ENCODE data around the gene KRTAP12-4. TPM values are rescaled to one million over a fixed set of nuclear protein-coding genes. Genes with fewer than 3 reads are reported as not detected.

The KRTAP12-4 gene
- total and polyA plus RNA-seq, 2 experiments from 2014 or later = not detected

DNA sequence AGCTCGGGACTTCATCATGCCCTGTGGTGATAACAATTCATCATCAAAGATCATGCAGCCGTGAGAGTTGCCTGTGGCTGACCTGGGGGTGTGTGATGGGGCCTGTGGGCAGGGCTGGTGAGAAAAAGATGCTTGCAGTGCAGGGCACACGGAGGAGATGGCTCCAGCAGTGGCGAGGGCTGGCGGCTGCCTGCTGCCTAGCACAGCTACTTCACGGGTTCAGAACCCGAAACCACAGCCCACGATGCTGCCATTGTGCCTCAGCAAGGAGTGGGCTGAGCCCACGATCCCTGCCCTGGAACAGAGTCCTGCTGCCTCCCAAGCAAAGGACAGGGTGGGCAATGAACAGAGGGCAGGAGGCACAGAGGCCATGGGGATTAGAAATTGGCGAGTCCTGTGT, 28.2 kb downstream of the KRTAP12-4 start:
- no peaks in the 10 kb centered on the region for H3K4me1 ChIP-seq (ENCODE audit: insufficient read depth)
- no peak overlapping the region for H3K4me2 ChIP-seq (ENCODE audit: unreplicated experiment)
- no peak overlapping the region for H3K9ac ChIP-seq
- no peaks in the 10 kb centered on the region for H3K79me2 ChIP-seq (ENCODE audit: insufficient read depth)
- H3K27ac ChIP-seq = no peak overlapping the region
- H3K27me3 ChIP-seq (replicated peaks; ENCODE audit: insufficient read depth) = no peaks in the 10 kb centered on the region
- in situ Hi-C loops (cut with MboI) = no loop called here
- whole genome bisulfite sequencing, 2 experiments (ENCODE audit: low coverage in 1 of 2, low lambda C conversion rate in 2 of 2, missing lambda C conversion rate in 2 of 2) = 46 to 52% methylated on average over 10 of the region's 10 CpGs
- no peak overlapping the region for H2AFZ ChIP-seq
- H3K4me3 ChIP-seq = no peak overlapping the region
- no peaks in the 10 kb centered on the region for H4K20me1 ChIP-seq (ENCODE audit: insufficient read depth)
- no peak for DNase-seq
- H3K9me2 ChIP-seq (ENCODE audit: insufficient read depth) = no peaks in the 10 kb centered on the region
- no peaks in the 10 kb centered on the region for H3K9me3 ChIP-seq (ENCODE audit: low read depth)
- TF ChIP-seq EZH2phosphoT487 (IDR thresholded peaks at IDR 0.05; ENCODE audit: insufficient read depth, low read depth) = no peak
- TF ChIP-seq EZH2 (IDR thresholded peaks at IDR 0.05; ENCODE audit: insufficient read depth, poor library complexity, severe bottlenecking) = no peak
- H3K36me3 ChIP-seq (ENCODE audit: low read depth) = no peaks in the 10 kb centered on the region
- no peaks in the 10 kb centered on the region for H3F3A ChIP-seq (ENCODE audit: insufficient read depth)

DNA sequence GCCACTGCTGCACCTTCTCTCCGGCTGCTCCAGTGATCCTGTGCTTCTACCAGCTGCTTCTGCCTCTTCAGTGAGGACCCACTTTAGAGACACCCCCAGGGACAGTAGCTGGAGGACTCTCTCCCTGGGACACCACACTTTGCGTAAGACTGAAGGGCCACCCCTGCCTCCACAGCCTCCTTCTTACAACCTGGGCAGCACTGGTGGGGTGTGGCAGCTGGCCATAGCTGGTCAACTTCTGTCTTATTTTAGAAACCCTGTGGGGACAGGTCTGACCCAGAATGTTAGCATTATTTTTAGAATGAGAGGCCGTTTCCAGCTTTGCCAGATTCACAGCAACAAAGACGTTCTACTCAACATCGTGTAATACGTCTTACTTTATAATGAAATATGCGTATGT, 28.7 kb downstream of the KRTAP12-4 start:
- Histone ChIP-seq H3F3A (ENCODE audit: insufficient read depth) (no peaks in the 10 kb centered on the region), H3K27me3 (replicated peaks; ENCODE audit: insufficient read depth) (no peaks in the 10 kb centered on the region), H3K36me3 (ENCODE audit: low read depth) (no peaks in the 10 kb centered on the region), H3K27ac (no peak overlapping the region), H2AFZ (no peak overlapping the region), H3K4me2 (ENCODE audit: unreplicated experiment) (no peak overlapping the region), H3K4me1 (ENCODE audit: insufficient read depth) (no peaks in the 10 kb centered on the region), H3K9me2 (ENCODE audit: insufficient read depth) (no peaks in the 10 kb centered on the region), H3K79me2 (ENCODE audit: insufficient read depth) (no peaks in the 10 kb centered on the region), H3K9ac (no peak overlapping the region), H4K20me1 (ENCODE audit: insufficient read depth) (no peaks in the 10 kb centered on the region), H3K4me3 (no peak overlapping the region), H3K9me3 (ENCODE audit: low read depth) (no peaks in the 10 kb centered on the region)
- 64 to 65% methylated on average over 7 of the region's 7 CpGs for WGBS, 2 experiments (ENCODE audit: low coverage in 1 of 2, low lambda C conversion rate in 2 of 2, missing lambda C conversion rate in 2 of 2)
- TF ChIP-seq EZH2 (IDR thresholded peaks at IDR 0.05; ENCODE audit: insufficient read depth, poor library complexity, severe bottlenecking) = no peak
- TF ChIP-seq EZH2phosphoT487 (IDR thresholded peaks at IDR 0.05; ENCODE audit: insufficient read depth, low read depth) = no peak
- no peak for DNase-seq
- in situ Hi-C loops (cut with MboI) = no loop called here

DNA sequence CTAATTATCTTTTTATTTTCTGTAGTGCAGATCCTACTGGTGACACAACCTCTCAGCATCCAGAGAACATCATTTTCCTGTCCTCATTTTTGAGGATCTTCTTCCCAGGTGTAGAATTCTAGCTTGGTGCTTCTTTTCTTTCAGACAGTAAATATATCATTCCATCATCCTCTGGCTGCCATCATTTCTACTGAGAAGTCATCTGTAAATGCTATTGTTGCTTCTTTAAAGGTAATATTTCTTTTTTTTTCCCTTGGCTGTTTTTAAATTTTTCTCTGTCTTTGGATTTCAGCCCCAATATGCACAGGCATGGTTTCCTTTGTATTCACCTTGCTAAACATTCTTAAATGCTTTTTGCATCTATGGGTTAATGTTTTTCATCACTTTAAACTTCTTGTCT, 30.9 kb downstream of the KRTAP12-4 start:
- no peak overlapping the region for H3K4me3 ChIP-seq
- no peaks in the 10 kb centered on the region for H3K27me3 ChIP-seq (replicated peaks; ENCODE audit: insufficient read depth)
- TF ChIP-seq EZH2 (IDR thresholded peaks at IDR 0.05; ENCODE audit: insufficient read depth, poor library complexity, severe bottlenecking) (no peak), EZH2phosphoT487 (IDR thresholded peaks at IDR 0.05; ENCODE audit: insufficient read depth, low read depth) (no peak)
- no peaks in the 10 kb centered on the region for H3K9me3 ChIP-seq (ENCODE audit: low read depth)
- H3F3A ChIP-seq (ENCODE audit: insufficient read depth) = no peaks in the 10 kb centered on the region
- H3K27ac ChIP-seq = no peak overlapping the region
- H3K9ac ChIP-seq = no peak overlapping the region
- in situ Hi-C loops (cut with MboI) = no loop called here
- H3K4me2 ChIP-seq (ENCODE audit: unreplicated experiment) = no peak overlapping the region
- no peak overlapping the region for H2AFZ ChIP-seq
- H3K36me3 ChIP-seq (ENCODE audit: low read depth) = no peaks in the 10 kb centered on the region
- H3K4me1 ChIP-seq (ENCODE audit: insufficient read depth) = no peaks in the 10 kb centered on the region
- H4K20me1 ChIP-seq (ENCODE audit: insufficient read depth) = no peaks in the 10 kb centered on the region
- DNase-seq = no peak
- no peaks in the 10 kb centered on the region for H3K79me2 ChIP-seq (ENCODE audit: insufficient read depth)
- no peaks in the 10 kb centered on the region for H3K9me2 ChIP-seq (ENCODE audit: insufficient read depth)

DNA sequence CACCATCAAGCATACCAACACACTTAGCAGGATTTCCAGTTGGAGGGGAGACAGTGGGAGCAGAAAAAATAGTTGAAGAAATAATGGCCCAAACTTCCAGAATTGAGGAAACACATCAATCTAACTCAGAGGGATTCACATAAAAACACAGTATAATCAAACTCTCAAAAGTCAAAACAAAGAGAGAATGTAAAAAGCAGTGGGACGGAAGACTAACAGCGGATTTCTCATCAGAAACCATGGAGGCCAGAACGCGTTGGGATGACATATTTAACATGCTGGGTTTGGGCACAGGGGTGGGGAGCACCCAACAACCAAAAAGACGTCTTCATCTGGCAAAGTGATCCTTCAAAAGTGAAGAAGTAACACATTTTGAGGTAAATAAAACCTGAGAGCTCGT, 34.6 kb downstream of the KRTAP12-4 start:
- Histone ChIP-seq H4K20me1 (ENCODE audit: insufficient read depth) (no peaks in the 10 kb centered on the region), H3K4me2 (ENCODE audit: unreplicated experiment) (no peak overlapping the region), H3K4me3 (no peak overlapping the region), H3K36me3 (ENCODE audit: low read depth) (no peaks in the 10 kb centered on the region), H2AFZ (no peak overlapping the region), H3K9me3 (ENCODE audit: low read depth) (no peaks in the 10 kb centered on the region), H3K4me1 (ENCODE audit: insufficient read depth) (no peaks in the 10 kb centered on the region), H3F3A (ENCODE audit: insufficient read depth) (no peaks in the 10 kb centered on the region), H3K27me3 (replicated peaks; ENCODE audit: insufficient read depth) (no peaks in the 10 kb centered on the region; the same call in 1 of the 2 replicates), H3K79me2 (ENCODE audit: insufficient read depth) (no peaks in the 10 kb centered on the region), H3K9ac (no peak overlapping the region), H3K27ac (no peak overlapping the region), H3K9me2 (ENCODE audit: insufficient read depth) (no peaks in the 10 kb centered on the region)
- WGBS, 2 experiments (ENCODE audit: low coverage in 1 of 2, low lambda C conversion rate in 2 of 2, missing lambda C conversion rate in 2 of 2) = 32 to 39% methylated on average over 6 of the region's 6 CpGs
- no peak for TF ChIP-seq EZH2phosphoT487 (IDR thresholded peaks at IDR 0.05; ENCODE audit: insufficient read depth, low read depth)
- TF ChIP-seq EZH2 (IDR thresholded peaks at IDR 0.05; ENCODE audit: insufficient read depth, poor library complexity, severe bottlenecking) = no peak
- no peak for DNase-seq
- in situ Hi-C loops (cut with MboI) = no loop called here

DNA sequence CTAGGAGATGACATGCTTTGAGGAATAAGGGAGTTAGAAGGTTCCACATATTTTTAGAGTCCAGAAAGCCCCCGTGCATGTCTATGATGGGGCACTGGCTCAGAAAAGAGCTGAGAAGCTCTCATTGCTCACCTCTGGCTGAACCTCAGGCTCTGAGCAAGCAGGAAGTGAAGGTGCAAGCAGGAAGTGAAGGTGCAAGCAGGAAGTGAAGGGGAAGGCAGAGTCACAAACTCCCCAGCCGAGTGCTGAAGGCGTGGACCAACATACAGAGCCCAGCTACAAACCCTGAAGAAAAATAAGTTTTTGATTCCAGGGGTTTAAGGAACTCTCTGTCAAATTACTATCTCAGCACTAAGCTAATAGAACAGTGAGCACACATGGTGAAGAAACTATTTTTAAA, 35.5 kb downstream of the KRTAP12-4 start:
- Histone ChIP-seq H3K4me2 (ENCODE audit: unreplicated experiment) (no peak overlapping the region), H3K79me2 (ENCODE audit: insufficient read depth) (no peaks in the 10 kb centered on the region), H3K9ac (no peak overlapping the region), H3K9me2 (ENCODE audit: insufficient read depth) (no peaks in the 10 kb centered on the region), H2AFZ (no peak overlapping the region), H3F3A (ENCODE audit: insufficient read depth) (no peaks in the 10 kb centered on the region), H3K27ac (no peak overlapping the region), H3K4me1 (ENCODE audit: insufficient read depth) (no peaks in the 10 kb centered on the region), H3K9me3 (ENCODE audit: low read depth) (no peaks in the 10 kb centered on the region), H3K27me3 (replicated peaks; ENCODE audit: insufficient read depth) (no peaks in the 10 kb centered on the region; the same call in 1 of the 2 replicates), H3K36me3 (ENCODE audit: low read depth) (no peaks in the 10 kb centered on the region), H3K4me3 (no peak overlapping the region), H4K20me1 (ENCODE audit: insufficient read depth) (no peaks in the 10 kb centered on the region)
- 36 to 45% methylated on average over 3 of the region's 3 CpGs for WGBS, 2 experiments (ENCODE audit: low coverage in 1 of 2, low lambda C conversion rate in 2 of 2, missing lambda C conversion rate in 2 of 2)
- TF ChIP-seq EZH2phosphoT487 (IDR thresholded peaks at IDR 0.05; ENCODE audit: insufficient read depth, low read depth) (no peak), EZH2 (IDR thresholded peaks at IDR 0.05; ENCODE audit: insufficient read depth, poor library complexity, severe bottlenecking) (no peak)
- in situ Hi-C loops (cut with MboI) = no loop called here
- DNase-seq = no peak
